ENCODE measurements around the gene PRPF19.

DNA sequence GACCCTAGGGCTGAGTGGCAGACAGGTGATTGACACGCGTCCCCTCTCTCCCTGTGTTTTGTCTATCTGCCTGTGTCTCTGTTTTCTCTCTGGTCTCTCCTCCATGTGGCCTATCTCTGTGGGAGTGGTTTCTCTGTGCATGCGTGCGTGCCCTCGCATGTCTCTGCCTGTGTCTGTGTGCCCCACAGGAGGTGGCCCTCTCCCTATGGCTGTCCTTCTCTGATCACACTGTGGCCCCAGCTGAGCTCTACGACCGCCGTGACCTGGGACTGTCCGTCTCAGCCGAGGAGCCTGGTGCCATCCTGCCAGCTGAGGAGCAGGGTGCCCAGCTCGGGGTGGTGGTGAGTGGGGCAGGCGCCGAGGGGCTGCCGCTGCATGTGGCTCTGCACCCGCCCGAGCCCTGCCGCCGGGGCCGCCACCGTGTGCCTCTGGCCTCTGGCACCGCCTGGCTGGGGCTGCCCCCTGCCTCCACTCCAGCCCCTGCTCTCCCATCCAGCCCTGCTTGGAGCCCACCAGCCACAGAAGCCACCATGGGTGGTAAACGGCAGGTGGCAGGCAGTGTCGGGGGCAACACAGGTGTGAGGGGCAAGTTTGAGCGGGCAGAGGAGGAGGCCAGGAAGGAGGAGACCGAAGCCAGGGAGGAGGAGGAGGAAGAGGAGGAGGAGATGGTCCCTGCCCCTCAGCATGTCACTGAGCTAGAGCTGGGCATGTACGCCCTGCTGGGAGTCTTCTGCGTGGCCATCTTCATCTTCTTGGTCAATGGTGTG lies 29.5 kb upstream of the PRPF19 start:
- TF ChIP-seq, protein P1, sequence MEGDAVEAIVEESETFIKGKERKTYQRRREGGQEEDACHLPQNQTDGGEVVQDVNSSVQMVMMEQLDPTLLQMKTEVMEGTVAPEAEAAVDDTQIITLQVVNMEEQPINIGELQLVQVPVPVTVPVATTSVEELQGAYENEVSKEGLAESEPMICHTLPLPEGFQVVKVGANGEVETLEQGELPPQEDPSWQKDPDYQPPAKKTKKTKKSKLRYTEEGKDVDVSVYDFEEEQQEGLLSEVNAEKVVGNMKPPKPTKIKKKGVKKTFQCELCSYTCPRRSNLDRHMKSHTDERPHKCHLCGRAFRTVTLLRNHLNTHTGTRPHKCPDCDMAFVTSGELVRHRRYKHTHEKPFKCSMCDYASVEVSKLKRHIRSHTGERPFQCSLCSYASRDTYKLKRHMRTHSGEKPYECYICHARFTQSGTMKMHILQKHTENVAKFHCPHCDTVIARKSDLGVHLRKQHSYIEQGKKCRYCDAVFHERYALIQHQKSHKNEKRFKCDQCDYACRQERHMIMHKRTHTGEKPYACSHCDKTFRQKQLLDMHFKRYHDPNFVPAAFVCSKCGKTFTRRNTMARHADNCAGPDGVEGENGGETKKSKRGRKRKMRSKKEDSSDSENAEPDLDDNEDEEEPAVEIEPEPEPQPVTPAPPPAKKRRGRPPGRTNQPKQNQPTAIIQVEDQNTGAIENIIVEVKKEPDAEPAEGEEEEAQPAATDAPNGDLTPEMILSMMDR (IDR thresholded peaks at IDR 0.05 in 2 of 3, conservative IDR thresholded peaks at IDR 0.05 in 1 of 3; ENCODE audit: control insufficient read depth in 2 of 3, extremely low read depth in 1 of 3, insufficient read depth in 1 of 3, low read depth in 3 of 3, low read length in 3 of 3), result no peak
- TF ChIP-seq POLR2A (IDR thresholded peaks at IDR 0.05; ENCODE audit: low read depth, low read length), result peak; percentile 86
- TF ChIP-seq, protein P2, sequence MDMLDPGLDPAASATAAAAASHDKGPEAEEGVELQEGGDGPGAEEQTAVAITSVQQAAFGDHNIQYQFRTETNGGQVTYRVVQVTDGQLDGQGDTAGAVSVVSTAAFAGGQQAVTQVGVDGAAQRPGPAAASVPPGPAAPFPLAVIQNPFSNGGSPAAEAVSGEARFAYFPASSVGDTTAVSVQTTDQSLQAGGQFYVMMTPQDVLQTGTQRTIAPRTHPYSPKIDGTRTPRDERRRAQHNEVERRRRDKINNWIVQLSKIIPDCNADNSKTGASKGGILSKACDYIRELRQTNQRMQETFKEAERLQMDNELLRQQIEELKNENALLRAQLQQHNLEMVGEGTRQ (IDR thresholded peaks at IDR 0.05; ENCODE audit: borderline replicate concordance, low read depth, low read length), result no peak
- no peak for TF ChIP-seq SRF (IDR thresholded peaks at IDR 0.05; ENCODE audit: low read depth in 2 of 2, low read length in 2 of 2)
- no peak for TF ChIP-seq ESRRA (IDR thresholded peaks at IDR 0.05; ENCODE audit: low read length)
- TF ChIP-seq SIN3A (IDR thresholded peaks at IDR 0.05; ENCODE audit: low read depth, low read length), result no peak

All from GM12878 (cell line).